Pulmonary artery endothelial cell (primary cell): ENCODE measurements around the gene SORBS1. TPM values are rescaled to one million over a fixed set of nuclear protein-coding genes. Genes with fewer than 3 reads are reported as not detected.
A peak's percentile ranks its signal among the peaks of the same experiment; 100 is the strongest.

ENCODE experiments used
- DNase-seq: peaks from one replicate; pipeline ENCODE4 v3.0.0-alpha.2; 2011; ENCODE audit warnings: low read depth, low spot score
- total RNA-seq: library from RNA; depleted of rRNA; stranded (reverse); fragments of >200 nt; gene quantifications from 2 replicates; pipeline ENCODE4 v1.2.3, GENCODE V29; 2014

Gene SORBS1
- 0.26 and 3.9 TPM in 2 replicates for total RNA-seq

DNA sequence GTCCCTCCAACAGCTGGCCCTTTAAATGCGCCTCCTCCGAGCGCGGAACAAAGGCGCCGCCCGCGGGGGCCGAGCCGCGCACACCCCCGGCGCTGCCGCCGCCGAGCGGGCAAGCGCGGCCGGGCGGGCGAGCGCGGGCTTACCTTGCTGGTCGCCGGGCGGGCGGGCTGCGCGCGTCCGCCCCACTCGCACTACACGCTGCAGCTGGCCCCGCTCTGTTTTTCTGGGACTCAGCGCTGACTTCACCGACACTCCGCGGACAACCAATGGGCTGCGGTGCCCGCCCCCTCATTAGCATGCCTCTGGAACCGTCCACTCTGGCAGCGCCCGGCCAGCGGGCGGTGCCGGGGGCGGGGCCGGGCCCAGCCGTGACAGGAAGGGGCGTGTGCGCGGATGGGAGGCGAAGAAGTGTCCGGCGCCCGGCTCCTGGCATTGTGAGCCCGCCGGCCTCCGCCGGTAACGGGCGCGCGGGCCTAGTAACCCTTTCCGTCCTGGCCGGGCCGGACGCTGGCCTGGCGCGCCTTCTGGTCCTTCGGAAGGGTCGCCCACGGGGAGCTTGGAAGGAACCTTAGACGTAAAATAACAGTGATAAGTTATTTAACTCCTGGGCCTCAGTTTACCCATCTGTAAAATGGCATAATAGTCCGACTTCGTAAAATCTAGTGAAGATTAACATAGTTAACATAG, at the start of gene SORBS1:
Gene SORBS1 (minus strand): TSS at position 195 of the 687 bp plus-strand sequence. CDS start 120,236 bp downstream, outside the sequence.
- peak; percentile 87 for DNase-seq

DNA sequence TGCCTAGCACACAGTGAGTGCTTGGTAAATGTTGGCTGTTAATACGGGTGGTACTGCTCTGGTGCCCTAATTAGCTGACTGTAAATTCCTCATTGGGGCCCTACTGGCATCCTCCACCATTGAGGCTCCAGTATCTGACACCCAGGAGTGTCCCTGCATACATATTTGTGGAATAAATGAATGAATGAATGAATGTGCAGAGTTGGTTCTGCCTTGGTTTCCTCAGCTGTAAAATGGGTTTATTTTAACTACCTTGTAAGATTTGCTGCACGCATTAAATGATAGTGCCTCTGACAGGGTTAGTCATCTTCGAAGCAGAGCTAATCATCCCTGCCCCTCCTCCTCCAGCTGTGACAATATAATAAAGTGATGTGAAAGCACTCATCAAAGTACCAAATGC, 49.6 kb upstream of the SORBS1 start:
- DNase-seq = no peak

GRCh38 chr10:95606922-95607321, 45.8 kb upstream of the SORBS1 start:
- no peak for DNase-seq

- DNase-seq = no peak
These were observed 44.0 kb upstream of the SORBS1 start for GRCh38 chr10:95605163-95605562.

DNA sequence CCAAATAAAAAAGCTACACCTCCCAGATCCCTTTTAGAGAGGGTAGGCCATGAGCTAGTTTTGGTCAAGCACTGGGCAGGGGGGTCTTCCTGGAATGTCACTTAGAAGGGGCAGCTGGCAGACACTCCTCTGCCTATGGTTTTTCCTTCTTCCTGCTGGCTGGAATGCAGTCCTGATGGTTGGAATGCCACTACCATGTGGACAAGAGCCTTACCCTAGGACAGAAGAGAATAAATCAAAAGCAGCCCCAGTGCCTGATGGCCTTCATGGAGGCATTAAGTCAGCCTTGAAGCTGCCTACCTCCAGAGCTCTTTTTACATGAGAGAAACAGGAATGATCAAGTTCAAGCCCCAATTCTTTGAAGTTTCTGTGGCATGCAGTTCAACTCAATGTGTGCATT, 43.5 kb upstream of the SORBS1 start:
- no peak for DNase-seq

DNA sequence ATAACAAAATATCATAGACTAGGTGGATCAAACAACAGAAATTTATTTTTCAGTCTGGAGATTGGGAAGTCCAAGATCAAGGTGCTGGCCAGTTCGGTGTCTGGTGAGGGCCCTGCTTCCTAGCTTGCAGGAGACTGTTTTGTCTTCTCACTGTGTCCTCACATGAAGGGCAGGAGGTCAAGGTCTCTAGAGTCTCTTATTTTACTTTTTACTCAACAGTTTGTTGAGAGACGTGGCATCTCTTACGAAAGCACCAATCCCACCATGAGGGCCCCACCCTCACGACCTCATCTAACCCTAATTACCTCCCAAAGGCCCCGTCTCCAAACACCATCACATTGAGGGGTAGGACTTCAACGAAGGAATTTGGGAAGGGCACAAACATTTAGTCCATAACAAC, 41.2 kb upstream of the SORBS1 start:
- DNase-seq = no peak

GRCh38 chr10:95601116-95601719, 40.0 kb upstream of the SORBS1 start:
- peak; percentile 60 for DNase-seq

DNA sequence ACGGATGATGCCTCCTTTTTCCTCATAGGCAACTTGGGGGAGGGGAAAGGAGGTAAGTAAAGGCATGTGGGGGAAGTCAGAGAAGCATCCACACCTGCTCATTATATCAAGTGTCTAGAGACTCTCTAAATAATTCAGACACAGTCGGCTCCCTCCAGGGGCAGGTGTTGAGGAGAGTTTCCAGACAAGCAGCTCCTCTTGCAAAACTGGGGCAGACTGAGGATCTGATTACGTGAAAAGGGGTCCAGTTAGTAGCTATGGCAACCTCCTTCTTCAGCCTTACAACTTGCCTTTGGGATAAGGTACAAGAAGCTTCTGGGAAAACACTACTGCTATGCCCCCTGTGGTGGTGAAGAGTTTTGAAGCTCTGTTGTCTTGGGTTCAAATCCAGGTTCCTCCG, 39.0 kb upstream of the SORBS1 start:
- DNase-seq = no peak

DNA sequence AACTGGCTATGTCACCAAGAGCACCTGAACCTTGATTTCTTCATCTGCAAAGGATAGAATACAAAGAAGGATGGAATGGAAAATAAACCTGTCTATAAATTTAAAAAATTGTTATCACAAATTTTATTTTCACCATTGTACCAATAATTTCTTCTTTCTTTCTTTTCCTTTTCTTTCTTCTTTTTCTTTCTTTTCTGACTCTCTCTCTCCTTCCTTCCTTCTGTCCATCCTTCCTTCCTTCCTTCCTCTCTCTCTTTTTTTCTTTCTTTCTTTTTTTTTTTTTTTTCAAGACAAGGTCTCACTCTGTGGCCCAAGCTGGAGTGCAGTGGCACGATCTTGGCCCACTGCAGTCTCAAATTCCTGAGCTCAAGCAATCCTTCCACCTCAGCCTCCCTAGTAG, 36.6 kb upstream of the SORBS1 start:
- no peak for DNase-seq

- DNase-seq = no peak
These were observed 26.9 kb upstream of the SORBS1 start for GRCh38 chr10:95588025-95588424.

GRCh38 chr10:95579835-95580535, 18.8 kb upstream of the SORBS1 start:
- DNase-seq = no peak

GRCh38 chr10:95579292-95579691, 18.1 kb upstream of the SORBS1 start:
- DNase-seq = no peak

- DNase-seq = no peak
These were observed 17.4 kb upstream of the SORBS1 start for GRCh38 chr10:95578619-95579018.

DNA sequence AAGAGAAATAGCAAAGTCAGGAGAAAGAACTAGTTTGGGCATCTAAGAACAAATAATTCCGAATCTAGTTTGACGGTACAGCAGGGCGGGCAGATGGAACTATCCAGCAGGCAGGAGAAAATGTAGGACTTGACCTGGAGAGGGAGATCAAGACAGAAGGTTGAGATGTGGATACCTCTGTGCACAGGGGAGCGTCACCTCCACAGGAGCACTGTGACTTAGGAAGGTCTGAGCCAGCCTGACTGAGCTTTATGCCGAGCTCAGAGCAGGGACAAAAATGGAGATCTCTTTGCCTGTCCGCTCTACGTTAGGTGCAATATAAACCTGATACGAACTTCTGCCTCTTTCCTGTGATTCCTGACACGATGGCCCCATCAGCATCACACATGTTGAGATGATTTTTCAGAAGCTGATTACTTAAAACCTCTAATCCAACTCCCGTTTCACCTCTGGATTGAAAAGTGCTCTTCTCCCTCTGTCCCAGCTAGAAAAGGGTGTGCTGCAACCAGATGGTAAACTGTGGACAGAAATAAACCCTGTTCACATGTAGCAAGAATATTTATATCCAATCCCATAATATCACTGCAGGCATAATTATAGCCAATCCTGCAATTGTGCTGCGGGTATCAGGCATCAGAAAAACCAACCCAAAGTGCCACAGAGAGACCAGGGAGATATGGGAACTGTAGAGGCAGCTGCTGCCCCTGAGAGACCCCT, 13.6 kb upstream of the SORBS1 start:
- DNase-seq = no peak

DNA sequence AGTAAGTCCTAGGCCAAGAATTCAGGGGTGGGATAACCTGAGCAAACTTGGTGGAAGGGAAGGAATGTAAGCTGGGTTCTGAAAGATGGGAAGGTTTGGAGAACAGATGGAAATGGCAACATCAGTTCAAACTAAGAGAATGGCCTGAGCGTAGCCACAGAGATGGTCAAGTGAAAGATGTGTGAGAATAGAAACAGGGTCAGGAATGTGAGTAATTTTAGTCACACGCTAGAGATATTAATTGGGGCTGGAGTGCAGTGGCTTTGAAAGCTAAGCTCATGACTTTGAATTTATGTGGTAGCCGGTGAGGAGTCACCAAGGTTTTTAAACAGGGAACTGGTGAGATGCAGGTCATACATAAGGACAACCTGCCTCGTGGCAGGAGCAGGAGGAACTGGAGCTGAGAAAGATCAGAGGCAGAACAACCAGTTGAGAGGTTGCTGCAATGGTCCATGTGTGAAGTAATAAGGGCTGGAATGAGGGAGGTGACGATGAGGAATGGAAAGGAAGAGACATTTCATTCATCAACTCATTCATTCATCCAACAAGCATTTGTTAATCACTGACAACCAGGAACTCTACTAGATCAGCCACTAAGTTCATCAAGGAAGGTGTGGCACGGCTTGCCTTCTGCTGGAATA, 12.9 kb upstream of the SORBS1 start:
- DNase-seq = no peak

- no peak for DNase-seq
These were observed 12.4 kb upstream of the SORBS1 start for GRCh38 chr10:95573527-95573926.

- DNase-seq = no peak
These were observed 11.1 kb upstream of the SORBS1 start for GRCh38 chr10:95572131-95572820.

GRCh38 chr10:95571390-95571789, 10.2 kb upstream of the SORBS1 start:
- no peak for DNase-seq

- DNase-seq = no peak
These were observed 8.2 kb upstream of the SORBS1 start for GRCh38 chr10:95569368-95569767.

DNA sequence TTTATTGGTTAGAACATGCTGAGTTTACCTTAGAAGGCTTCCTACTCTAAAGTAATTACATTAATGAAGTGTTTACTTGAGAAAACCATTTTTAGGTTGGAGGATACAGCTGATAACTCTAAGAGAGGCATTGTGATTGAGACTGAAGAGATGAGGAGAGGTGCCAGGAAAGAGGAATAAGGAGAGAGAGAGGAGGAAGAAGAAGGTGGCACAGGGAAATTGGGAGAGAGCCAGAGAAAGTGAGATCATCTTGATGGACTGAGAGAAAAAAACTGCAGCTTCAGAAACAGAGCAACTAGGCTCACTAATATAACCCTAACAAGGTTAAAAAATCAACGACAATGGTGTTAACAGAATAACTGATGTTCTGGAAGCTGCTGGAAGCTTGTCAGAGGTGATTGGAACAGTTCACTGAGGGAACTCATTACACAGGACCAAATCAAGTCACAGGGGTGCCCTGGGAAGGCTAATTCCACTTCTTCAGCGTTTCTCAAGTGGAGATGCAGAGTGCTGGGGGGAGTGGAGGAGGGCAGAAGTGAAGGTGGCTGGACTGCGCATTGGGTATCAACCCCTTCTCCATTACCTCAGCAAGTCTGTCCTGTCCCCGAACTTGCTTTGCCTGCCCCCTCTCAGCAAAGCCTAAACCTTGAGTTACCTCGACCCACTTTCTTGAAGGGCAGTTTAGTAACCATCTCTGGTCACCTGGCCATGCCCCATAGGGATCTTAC, 6.9 kb upstream of the SORBS1 start:
- no peak for DNase-seq
